ENCODE measurements around the gene HYAL1. TPM values are rescaled to one million over a fixed set of nuclear protein-coding genes. Genes with fewer than 3 reads are reported as not detected.

The HYAL1 gene
- total and polyA plus RNA-seq, 2 donors: 2.5 to 7.0 TPM

DNA sequence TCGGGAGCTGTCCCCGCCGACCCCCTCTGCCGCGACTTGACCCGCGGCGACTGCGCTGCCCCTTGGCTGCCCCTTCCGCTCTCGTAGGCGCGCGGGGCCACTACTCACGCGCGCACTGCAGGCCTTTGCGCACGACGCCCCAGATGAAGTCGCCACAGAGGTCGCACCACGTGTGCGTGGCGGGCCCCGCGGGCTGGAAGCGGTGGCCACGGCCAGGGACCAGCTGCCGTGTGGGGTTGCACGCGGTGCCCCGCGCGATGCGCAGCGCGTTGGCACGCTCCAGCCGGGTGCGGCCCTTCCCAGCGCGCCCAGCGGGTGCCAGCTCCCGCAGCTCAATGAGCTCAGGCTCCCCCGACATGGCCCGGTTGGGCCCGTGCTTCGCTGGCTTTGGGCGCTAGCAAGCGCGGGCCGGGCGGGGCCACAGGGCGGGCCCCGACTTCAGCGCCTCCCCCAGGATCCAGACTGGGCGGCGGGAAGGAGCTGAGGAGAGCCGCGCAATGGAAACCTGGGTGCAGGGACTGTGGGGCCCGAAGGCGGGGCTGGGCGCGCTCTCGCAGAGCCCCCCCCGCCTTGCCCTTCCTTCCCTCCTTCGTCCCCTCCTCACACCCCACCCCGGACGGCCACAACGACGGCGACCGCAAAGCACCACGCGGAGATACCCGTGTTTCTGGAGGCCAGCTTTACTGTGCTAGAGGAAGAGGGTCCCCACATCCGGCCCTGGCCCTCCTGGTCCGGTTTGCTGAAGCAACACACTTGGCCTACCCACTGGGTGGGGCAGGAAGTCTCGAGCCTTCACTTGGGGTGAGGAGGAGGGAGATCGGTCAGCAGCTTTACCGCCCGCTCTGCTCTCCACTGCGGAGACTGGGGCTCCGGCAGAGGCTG is 37.3 kb upstream of the HYAL1 start, which contains the start of gene RASSF1:
Gene RASSF1 (minus strand): TSS at position 389 of the 882 bp plus-strand sequence. CDS start 31 bp downstream, at position 358.
- Histone ChIP-seq H3K36me3 (ENCODE audit: insufficient read depth) (no peaks in the 10 kb centered on the region), H3K4me1 (ENCODE audit: insufficient read depth) (no peaks in the 10 kb centered on the region), H3K27ac (ENCODE audit: low read depth) (peak within 1 kb of the TSS; percentile 62), H3K4me3 (ENCODE audit: low read depth, low read length) (peak within 1 kb of the TSS; percentile 46)
- WGBS: 3% methylated on average over 85 of the region's 85 CpGs
- no peak for DNase-seq (ENCODE audit: extremely low spot score)

DNA sequence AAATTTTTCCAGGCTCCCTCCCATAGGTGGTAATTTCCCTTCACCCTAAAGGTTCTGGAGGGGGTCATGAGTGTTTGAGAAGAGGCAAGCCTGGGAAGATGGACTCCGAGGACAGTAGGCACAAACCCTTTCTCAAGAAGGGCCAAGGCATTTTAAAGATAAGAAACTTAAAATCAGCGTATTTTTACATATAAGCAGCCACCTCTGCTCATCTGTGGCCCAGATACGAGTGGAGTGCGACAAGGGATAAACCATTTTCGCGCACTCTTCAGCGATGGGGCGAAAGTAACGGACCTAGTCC is 36.7 kb upstream of the HYAL1 start:
- Histone ChIP-seq H3K27ac (ENCODE audit: low read depth) (peak overlapping the region; percentile 62), H3K36me3 (ENCODE audit: insufficient read depth) (no peaks in the 10 kb centered on the region), H3K4me1 (ENCODE audit: insufficient read depth) (no peaks in the 10 kb centered on the region), H3K4me3 (ENCODE audit: low read depth, low read length) (peak overlapping the region; percentile 46)
- 15% methylated on average over 9 of the region's 9 CpGs for WGBS
- DNase-seq (ENCODE audit: extremely low spot score): no peak

DNA sequence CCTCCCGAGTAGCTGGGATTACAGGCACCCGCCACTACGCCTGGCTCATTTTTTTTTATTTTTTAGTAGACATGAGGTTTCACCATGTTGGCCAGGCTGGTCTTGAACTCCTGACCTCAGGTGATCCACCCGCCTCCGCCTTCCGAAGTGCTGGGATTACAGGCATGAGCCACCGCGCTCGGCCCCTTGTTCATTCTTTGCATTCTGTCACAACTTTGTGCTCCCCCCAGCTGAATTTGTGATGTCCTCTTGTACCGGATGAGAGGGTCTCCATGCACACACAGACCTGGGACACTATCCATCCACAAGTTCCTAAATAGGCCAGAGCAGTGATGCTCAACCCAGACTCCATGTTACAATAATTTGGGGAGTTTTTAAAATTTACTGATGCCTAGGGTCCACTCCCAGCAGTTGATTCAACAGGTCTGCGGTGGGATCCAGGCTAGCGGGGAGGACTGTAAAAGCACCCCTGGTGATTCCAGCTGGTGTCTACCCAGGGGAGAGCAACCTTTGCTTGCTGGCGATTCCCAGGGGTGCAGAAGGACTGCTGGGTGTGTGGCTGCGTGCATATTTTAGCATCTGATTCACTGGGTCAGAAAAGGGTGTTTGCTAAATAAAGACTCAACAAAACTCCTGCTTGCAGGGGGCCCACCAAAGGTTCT is 36.2 kb upstream of the HYAL1 start:
- Histone ChIP-seq H3K27ac (ENCODE audit: low read depth) (peak overlapping the region; percentile 17), H3K4me3 (ENCODE audit: low read depth, low read length) (peak overlapping the region; percentile 46), H3K4me1 (ENCODE audit: insufficient read depth) (no peaks in the 10 kb centered on the region), H3K36me3 (ENCODE audit: insufficient read depth) (no peaks in the 10 kb centered on the region)
- 76% methylated on average over 14 of the region's 14 CpGs for WGBS
- DNase-seq (ENCODE audit: extremely low spot score): no peak

DNA sequence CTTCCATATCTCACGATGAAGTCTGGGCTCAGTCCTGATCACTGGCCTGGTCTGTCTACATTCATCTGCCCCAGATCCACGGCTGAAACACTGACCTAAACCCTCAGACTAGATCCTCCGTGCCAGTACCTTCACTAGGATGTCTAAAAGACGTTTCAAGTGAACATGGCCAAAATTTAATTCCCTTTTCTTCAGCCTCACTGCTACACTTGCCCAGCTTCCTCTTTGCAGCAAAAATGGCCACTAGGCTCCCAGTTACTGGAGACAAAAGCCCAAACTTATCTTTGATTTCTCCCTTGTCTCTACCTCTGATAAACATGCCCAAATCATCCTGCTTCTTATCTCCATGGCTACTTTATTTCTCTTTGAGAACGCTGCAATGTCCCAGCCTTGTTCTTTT is 35.6 kb upstream of the HYAL1 start:
- Histone ChIP-seq H3K4me1 (ENCODE audit: insufficient read depth) (no peaks in the 10 kb centered on the region), H3K27ac (ENCODE audit: low read depth) (no peak overlapping the region), H3K36me3 (ENCODE audit: insufficient read depth) (no peaks in the 10 kb centered on the region), H3K4me3 (ENCODE audit: low read depth, low read length) (no peak overlapping the region)
- 63% methylated on average over 5 of the region's 5 CpGs for WGBS
- no peak for DNase-seq (ENCODE audit: extremely low spot score)

DNA sequence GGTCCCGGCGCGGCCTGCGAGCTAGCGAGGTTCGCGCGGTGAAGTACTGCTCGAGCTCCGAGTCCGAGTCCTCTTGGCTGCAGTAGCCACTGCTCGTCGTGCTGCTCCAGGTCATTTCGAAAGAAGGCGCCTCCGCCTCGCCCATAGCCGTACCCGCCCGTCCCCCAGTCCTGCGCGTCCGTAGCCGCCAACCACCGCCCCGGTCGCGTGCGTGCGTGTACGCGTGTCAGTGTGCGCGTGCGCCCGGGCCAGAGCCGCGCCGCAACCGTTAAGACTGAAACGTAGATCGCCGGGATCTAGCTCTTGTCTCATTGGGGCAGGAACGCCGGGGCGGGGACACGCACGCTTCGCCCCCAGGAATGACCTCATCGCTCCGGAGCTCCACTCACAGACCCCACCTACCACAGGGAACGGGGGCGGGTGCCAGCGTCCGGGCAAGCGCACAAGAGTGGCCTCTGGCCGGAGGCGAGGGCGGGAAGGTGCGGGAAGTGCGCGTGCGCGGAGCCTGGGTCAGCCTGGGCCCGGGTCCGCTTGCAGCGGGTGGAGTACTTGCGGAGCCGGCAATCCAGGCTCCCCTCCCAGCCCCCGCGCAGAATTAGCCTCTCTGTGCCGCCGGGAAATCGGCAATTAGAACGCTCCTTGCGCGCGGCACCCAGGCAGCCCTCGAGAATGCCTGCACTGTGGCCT is 33.9 kb upstream of the HYAL1 start:
- peak; percentile 95 for DNase-seq (ENCODE audit: extremely low spot score)

DNA sequence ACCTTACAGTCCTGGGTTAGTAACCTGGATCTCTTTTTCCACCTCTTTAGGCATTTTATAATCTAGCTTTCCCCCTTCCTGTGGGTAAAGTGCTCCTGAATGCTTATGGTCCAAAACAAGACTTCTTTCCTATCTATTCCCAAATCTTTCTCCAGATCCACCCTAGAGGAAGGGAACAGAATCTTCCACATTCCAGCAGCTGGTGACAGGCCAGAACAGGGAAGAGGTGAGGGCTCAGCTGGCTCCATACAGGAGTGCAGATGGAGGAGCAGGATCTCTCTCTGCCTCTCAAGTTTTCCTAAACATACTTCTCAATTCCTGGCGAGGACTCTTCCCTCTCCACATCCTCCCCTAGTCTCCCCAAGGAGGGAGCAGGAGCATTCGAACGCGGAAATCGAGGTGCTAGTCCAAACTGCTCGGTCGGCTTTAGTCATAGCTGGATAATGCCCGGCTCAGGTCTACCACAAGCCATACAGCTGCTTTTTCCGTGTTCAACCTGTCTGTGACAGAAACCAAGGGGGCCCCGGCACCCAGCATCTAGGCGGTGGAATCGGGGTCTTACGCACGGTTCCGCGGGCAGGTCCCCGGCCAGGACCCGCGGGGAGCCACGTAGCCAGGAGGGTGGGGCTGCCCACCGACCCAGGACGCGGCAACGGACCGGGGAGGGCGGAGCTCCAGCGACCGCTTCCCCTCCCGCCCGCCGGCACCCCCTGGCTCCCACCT is 33.2 kb upstream of the HYAL1 start:
- no peaks in the 10 kb centered on the region for H3K36me3 ChIP-seq (ENCODE audit: insufficient read depth)
- peak overlapping the region; percentile 97 for H3K27ac ChIP-seq (ENCODE audit: low read depth)
- WGBS: under 1% methylated on average over 31 of the region's 31 CpGs
- DNase-seq (ENCODE audit: extremely low spot score): no peak
- peak overlapping the region; percentile 62 for H3K4me3 ChIP-seq (ENCODE audit: low read depth, low read length)
- H3K4me1 ChIP-seq (ENCODE audit: insufficient read depth): no peaks in the 10 kb centered on the region

More for the DNA sequence above, 33.9 kb upstream of the HYAL1 start:
- Histone ChIP-seq H3K4me1 (ENCODE audit: insufficient read depth) (no peaks in the 10 kb centered on the region), H3K27ac (ENCODE audit: low read depth) (peak overlapping the region; percentile 97), H3K4me3 (ENCODE audit: low read depth, low read length) (peak overlapping the region; percentile 62), H3K36me3 (ENCODE audit: insufficient read depth) (no peaks in the 10 kb centered on the region)
- WGBS: under 1% methylated on average over 79 of the region's 79 CpGs

DNA sequence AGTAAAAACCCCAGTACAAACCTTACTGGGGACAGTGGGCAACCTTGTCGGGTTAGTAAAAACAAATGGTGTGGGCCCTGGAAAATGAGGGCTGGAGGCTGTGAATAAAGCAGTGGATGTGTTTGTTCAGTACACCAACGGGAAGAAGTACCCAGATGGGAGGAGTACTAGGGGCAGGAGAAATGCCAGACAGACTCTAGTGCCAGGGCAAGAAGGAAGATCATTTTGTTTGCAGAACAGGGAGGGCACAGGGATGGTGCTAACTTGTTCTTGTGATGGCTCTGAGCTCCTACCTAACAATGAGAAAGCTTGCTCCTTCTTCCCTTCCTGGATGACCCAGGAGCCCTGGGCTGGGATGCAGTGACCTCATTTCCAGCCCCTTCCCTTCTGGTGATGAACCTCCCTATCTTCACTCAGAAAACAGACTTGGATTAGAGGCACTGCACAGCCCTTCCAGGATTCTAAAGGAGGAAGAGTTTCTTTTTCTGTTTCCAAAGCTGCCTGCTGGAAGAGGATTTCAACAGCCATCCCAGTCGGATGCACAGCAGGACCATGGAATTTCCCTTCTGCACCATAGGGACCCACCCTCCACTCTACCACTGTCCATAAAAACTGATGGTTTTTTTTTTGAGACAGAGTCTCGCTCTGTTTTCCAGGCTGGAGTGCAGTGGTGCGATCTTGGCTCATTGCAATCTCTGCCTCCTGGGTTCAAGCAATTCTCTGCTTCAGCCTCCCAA is 31.1 kb upstream of the HYAL1 start:
- H3K4me1 ChIP-seq (ENCODE audit: insufficient read depth): no peaks in the 10 kb centered on the region

DNA sequence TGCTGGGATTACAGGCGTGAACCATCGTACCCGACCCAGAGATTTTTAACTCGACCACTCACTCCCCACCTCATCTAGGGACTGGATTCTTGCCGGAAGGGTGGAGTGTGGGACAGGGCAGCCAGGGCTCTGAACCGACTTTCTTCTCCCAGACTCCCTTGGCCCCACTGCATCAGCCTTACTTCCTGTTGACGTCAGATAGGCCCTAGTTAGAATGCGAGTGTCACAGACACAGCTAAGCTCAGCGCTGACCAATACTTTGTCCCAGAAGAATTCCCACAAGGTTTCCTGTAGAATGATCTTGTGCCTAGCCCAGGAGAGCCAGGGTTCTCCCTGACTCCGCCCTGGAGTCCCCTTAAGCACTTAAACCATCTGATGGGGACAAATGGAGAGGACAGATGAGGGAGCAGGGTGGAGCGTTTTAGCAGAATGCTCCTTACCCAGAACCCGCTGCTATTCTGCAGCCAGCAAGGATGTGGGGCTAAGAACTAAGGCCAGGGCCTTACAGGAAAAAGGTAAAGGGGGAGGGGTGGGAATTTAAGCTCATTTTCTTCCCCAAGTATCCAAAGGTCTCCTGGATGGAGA is 30.5 kb upstream of the HYAL1 start:
- Histone ChIP-seq H3K36me3 (ENCODE audit: insufficient read depth) (peaks cover 3% of the 10 kb centered on the region), H3K4me1 (ENCODE audit: insufficient read depth) (no peaks in the 10 kb centered on the region), H3K4me3 (ENCODE audit: low read depth, low read length) (no peak overlapping the region), H3K27ac (ENCODE audit: low read depth) (no peak overlapping the region)
- no peak for DNase-seq (ENCODE audit: extremely low spot score)
- WGBS: 58% methylated on average over 12 of the region's 12 CpGs

More for the DNA sequence above, 31.1 kb upstream of the HYAL1 start:
- peak overlapping the region; percentile 42 for H3K27ac ChIP-seq (ENCODE audit: low read depth)
- no peak for DNase-seq (ENCODE audit: extremely low spot score)
- WGBS: 64% methylated on average over 5 of the region's 5 CpGs
- H3K4me3 ChIP-seq (ENCODE audit: low read depth, low read length): no peak overlapping the region
- H3K36me3 ChIP-seq (ENCODE audit: insufficient read depth): peaks cover 3% of the 10 kb centered on the region

DNA sequence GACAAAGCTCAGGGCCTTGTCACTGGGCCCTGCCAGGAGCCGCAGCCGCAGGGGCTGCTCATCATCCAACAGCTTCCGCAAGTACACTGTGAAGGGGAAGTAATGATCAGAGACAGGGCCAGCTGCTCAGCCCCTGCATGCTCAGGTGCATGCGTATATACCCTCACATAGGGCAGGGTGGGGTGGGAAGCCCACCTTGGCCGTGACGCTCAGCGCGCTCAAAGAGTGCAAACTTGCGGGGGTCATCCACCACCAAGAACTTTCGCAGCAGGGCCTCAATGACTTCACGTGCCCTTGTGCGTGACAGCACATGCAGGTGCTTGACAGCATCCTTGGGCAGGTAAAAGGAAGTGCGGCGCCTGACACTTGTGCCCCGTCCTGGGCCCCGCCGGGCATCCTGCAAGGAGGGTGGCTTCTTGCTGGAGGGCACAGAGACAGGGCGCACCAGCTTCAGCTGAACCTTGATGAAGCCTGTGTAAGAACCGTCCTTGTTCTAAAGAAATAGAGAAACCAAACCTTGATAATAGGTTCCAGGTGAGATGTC is 28.1 kb upstream of the HYAL1 start:
- Histone ChIP-seq H3K36me3 (ENCODE audit: insufficient read depth) (peaks cover 3% of the 10 kb centered on the region), H3K4me3 (ENCODE audit: low read depth, low read length) (no peak overlapping the region), H3K27ac (ENCODE audit: low read depth) (no peak overlapping the region), H3K4me1 (ENCODE audit: insufficient read depth) (peaks cover 3% of the 10 kb centered on the region)
- 93% methylated on average over 19 of the region's 19 CpGs for WGBS
- DNase-seq (ENCODE audit: extremely low spot score): no peak

DNA sequence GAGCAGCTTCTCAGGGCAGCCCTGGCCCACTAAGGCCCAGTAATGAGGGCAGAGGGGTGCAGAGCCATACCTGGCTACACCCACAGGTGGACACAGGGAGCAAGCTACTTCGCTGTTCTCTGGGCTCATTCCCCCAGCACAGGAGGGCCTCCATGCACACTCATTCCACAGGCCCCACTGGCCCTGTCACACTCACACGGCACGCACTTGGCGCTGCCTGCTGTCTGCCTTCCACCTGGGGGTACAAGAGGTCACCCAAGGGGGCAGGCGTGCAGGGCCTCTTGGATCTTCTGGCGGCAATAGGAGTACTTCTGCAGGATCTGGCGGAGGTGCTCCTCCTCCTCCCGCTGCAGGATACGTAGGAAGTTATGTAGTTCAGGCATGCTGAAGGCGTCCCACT is 27.0 kb upstream of the HYAL1 start:
- Histone ChIP-seq H3K36me3 (ENCODE audit: insufficient read depth) (peaks cover 3% of the 10 kb centered on the region), H3K4me1 (ENCODE audit: insufficient read depth) (peaks cover 3% of the 10 kb centered on the region), H3K4me3 (ENCODE audit: low read depth, low read length) (no peak overlapping the region), H3K27ac (ENCODE audit: low read depth) (no peak overlapping the region)
- 90% methylated on average over 10 of the region's 10 CpGs for WGBS
- no peak for DNase-seq (ENCODE audit: extremely low spot score)

DNA sequence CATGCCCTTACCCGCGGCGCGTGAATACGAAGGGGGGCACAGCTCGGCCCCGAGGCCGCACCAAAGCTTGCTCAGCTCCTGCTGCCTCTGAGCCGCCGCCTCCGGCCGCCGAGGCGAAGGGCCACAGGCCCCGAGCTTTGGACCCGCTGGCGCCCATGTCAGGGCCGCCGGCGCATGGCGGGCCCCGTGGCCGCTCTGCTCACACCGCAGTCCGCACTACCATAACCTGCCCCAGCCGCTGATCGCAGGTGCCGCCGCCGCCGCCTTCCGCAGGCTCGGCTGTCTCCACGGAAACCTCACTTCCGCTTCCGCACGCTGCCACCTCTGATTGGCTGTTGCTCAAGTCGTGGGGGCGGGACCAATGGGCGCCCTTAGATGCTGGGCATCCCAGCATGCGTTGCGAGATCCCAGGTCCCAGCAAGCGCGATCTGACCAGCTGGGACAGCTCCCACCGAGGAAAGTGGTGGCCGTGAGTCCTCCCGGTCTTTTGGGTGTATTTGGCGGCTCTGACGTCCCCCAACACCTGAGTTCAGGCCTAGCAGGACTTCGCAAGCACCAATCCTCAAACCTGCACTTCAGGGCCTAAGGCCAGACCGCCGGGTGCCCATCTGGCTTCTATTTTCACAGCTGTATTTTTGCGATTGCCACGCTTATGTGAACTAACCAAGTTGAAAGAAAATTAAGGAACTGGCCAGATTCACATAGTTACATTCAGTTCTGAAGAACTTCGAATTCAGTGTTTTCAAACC is 24.7 kb upstream of the HYAL1 start, which contains the start of gene TUSC2:
Gene TUSC2 (minus strand): TSS at position 281 of the 749 bp plus-strand sequence. CDS start 124 bp downstream, at position 157.
- peaks cover 3% of the 10 kb centered on the region for H3K4me1 ChIP-seq (ENCODE audit: insufficient read depth)
- H3K36me3 ChIP-seq (ENCODE audit: insufficient read depth): peaks cover 3% of the 10 kb centered on the region
- WGBS: 2% methylated on average over 55 of the region's 55 CpGs

More for the DNA sequence above, 24.7 kb upstream of the HYAL1 start, which contains the start of gene TUSC2:
- no peak within 1 kb of the TSS for H3K27ac ChIP-seq (ENCODE audit: low read depth)
- DNase-seq (ENCODE audit: extremely low spot score): peak; percentile 94
- peak within 1 kb of the TSS; percentile 91 for H3K4me3 ChIP-seq (ENCODE audit: low read depth, low read length)

Measured in urinary bladder (tissue), 4 donors.